Smooth muscle cell (in vitro differentiated cells): ENCODE results near the gene CYP26B1. TPM values are rescaled to one million over a fixed set of nuclear protein-coding genes. Genes with fewer than 3 reads are reported as not detected.

Source experiments
- DNase-seq: peaks from one replicate; lab custom pipeline; 2025; ENCODE audit not compliant: unreplicated experiment; lab: John Stamatoyannopoulos, UW
- H2AFZ ChIP-seq: fragments of 200-600 bp; sonication (generic); 2 replicates; pipeline ENCODE4 v1.6.0; 2016; ENCODE audit warnings: antibody characterized with exemption, low read depth, mild to moderate bottlenecking
- H3F3A ChIP-seq: fragments of 200-600 bp; sonication (generic); 2 replicates; pipeline ENCODE4 v1.6.0; 2017; ENCODE audit warnings: antibody characterized with exemption, low read depth
- H3K27ac ChIP-seq: fragments of 200-600 bp; sonication (generic); 2 replicates; pipeline ENCODE4 v1.5.1; 2016; ENCODE audit warnings: low read depth, mild to moderate bottlenecking
- H3K27me3 ChIP-seq: fragments of 200-600 bp; sonication (generic); 2 replicates; pipeline ENCODE4 v1.6.1; 2016; ENCODE audit warnings: low read depth, mild to moderate bottlenecking
- H3K36me3 ChIP-seq: fragments of 200-600 bp; sonication (generic); 2 replicates; pipeline ENCODE4 v1.5.1; 2016; ENCODE audit warnings: low read depth
- H3K4me1 ChIP-seq: fragments of 200-600 bp; sonication (generic); 2 replicates; pipeline ENCODE4 v1.5.1; 2016; ENCODE audit warnings: low read depth
- H3K4me2 ChIP-seq: fragments of 200-600 bp; sonication (generic); 2 replicates; pipeline ENCODE4 v1.6.0; 2016; ENCODE audit warnings: mild to moderate bottlenecking
- H3K4me3 ChIP-seq: fragments of 200-600 bp; sonication (generic); 2 replicates; pipeline ENCODE4 v1.5.1; 2016; ENCODE audit warnings: mild to moderate bottlenecking
- H3K79me2 ChIP-seq: fragments of 200-600 bp; sonication (generic); 2 replicates; pipeline ENCODE4 v1.6.0; 2016; ENCODE audit warnings: low read depth, mild to moderate bottlenecking
- H3K9ac ChIP-seq: fragments of 200-600 bp; sonication (generic); 2 replicates; pipeline ENCODE4 v1.6.0; 2016; ENCODE audit warnings: low read depth
- H3K9me3 ChIP-seq: fragments of 200-600 bp; sonication (generic); replicated peaks from 2 replicates; pipeline ENCODE4 v1.5.1; 2016; ENCODE audit warnings: low read depth
- H4K20me1 ChIP-seq: fragments of 200-600 bp; sonication (generic); 2 replicates; pipeline ENCODE4 v1.6.0; 2016; ENCODE audit warnings: low read depth
- WGBS: methylation state at CpG from one replicate; pipeline ENCODE4 v1.1.7; 2016; ENCODE audit warnings: low lambda C conversion rate; 5-methylcytosine and 5-hydroxymethylcytosine counted together
- polyA plus RNA-seq: library from polyadenylated mRNA; unstranded; fragments of >200 nt; fragmentation: Nextera tagmentation; extraction: Ambion mirVana; gene quantifications from 2 replicates; pipeline ENCODE4 v1.2.1, GENCODE V29; 2016
- total RNA-seq: library from RNA; depleted of rRNA; stranded (reverse); fragments of >200 nt; gene quantifications from 2 replicates; pipeline ENCODE4 v1.2.3, GENCODE V29; 2014
- TF ChIP-seq, protein P1 (sequence below): fragments of 200-600 bp; sonication (generic); IDR thresholded peaks from 2 replicates; pipeline ENCODE4 v1.5.1; 2017; ENCODE audit warnings: borderline replicate concordance, mild to moderate bottlenecking, antibody characterized with exemption; ENCODE audit not compliant: insufficient read depth, poor library complexity, severe bottlenecking

The CYP26B1 gene
- total and polyA plus RNA-seq, 2 experiments from 2014 or later, result 0.48 to 1.1 TPM

GRCh38 chr2:72082887-72083286 lies 64.8 kb downstream of the CYP26B1 start:
- no peaks in the 10 kb centered on the region for H3K4me1 ChIP-seq
- TF ChIP-seq, protein P1, sequence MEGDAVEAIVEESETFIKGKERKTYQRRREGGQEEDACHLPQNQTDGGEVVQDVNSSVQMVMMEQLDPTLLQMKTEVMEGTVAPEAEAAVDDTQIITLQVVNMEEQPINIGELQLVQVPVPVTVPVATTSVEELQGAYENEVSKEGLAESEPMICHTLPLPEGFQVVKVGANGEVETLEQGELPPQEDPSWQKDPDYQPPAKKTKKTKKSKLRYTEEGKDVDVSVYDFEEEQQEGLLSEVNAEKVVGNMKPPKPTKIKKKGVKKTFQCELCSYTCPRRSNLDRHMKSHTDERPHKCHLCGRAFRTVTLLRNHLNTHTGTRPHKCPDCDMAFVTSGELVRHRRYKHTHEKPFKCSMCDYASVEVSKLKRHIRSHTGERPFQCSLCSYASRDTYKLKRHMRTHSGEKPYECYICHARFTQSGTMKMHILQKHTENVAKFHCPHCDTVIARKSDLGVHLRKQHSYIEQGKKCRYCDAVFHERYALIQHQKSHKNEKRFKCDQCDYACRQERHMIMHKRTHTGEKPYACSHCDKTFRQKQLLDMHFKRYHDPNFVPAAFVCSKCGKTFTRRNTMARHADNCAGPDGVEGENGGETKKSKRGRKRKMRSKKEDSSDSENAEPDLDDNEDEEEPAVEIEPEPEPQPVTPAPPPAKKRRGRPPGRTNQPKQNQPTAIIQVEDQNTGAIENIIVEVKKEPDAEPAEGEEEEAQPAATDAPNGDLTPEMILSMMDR, result no peak

DNA sequence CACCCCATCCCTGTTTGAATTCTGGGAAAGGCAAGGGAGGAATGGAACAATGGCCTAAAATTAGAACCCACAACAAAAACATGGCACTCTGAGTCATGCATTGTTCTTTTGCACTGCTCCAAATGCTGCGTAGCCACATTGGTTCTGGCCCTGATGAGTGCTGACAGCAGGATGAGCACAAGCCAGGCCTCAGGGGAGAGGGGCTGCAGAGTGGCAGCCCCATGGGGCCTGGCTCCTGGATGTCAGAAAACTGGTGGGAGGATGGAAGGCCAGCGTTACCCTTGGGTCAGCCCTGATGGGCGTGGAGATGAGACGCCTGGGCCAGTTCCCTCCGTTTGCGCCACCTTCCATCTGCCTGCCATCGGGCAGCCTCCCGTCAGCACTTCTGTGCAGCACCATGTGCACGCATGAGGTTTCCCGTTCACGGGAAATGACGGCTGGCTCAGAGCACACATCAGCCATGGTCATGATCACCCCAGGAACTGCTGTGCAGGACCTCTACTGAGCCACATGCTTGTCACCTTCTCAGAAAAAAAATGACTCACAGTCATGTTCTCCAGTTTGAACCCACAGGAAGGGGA lies 65.6 kb downstream of the CYP26B1 start:
- H3K27ac ChIP-seq, result no peak overlapping the region
- TF ChIP-seq, protein P1, result no peak
- no peak overlapping the region for H3K4me2 ChIP-seq
- no peak overlapping the region for H3K9ac ChIP-seq
- H3K9me3 ChIP-seq, result no peaks in the 10 kb centered on the region
- DNase-seq, result no peak
- no peak overlapping the region for H2AFZ ChIP-seq
- no peaks in the 10 kb centered on the region for H3K36me3 ChIP-seq
- no peaks in the 10 kb centered on the region for H4K20me1 ChIP-seq
- WGBS, result 92% methylated on average over 12 of the region's 12 CpGs
- no peaks in the 10 kb centered on the region for H3K79me2 ChIP-seq
- no peaks in the 10 kb centered on the region for H3F3A ChIP-seq
- H3K27me3 ChIP-seq, result no peaks in the 10 kb centered on the region
- no peak overlapping the region for H3K4me3 ChIP-seq
- H3K4me1 ChIP-seq, result no peaks in the 10 kb centered on the region

More at GRCh38 chr2:72082887-72083286, 64.8 kb downstream of the CYP26B1 start:
- no peaks in the 10 kb centered on the region for H3K27me3 ChIP-seq
- no peaks in the 10 kb centered on the region for H3K9me3 ChIP-seq
- DNase-seq, result no peak
- WGBS, result 95% methylated on average over 17 of the region's 17 CpGs
- H2AFZ ChIP-seq, result no peak overlapping the region
- no peak overlapping the region for H3K27ac ChIP-seq
- no peak overlapping the region for H3K4me2 ChIP-seq
- H3F3A ChIP-seq, result no peaks in the 10 kb centered on the region
- H3K4me3 ChIP-seq, result no peak overlapping the region
- no peaks in the 10 kb centered on the region for H3K79me2 ChIP-seq
- no peak overlapping the region for H3K9ac ChIP-seq
- no peaks in the 10 kb centered on the region for H3K36me3 ChIP-seq
- no peaks in the 10 kb centered on the region for H4K20me1 ChIP-seq

DNA sequence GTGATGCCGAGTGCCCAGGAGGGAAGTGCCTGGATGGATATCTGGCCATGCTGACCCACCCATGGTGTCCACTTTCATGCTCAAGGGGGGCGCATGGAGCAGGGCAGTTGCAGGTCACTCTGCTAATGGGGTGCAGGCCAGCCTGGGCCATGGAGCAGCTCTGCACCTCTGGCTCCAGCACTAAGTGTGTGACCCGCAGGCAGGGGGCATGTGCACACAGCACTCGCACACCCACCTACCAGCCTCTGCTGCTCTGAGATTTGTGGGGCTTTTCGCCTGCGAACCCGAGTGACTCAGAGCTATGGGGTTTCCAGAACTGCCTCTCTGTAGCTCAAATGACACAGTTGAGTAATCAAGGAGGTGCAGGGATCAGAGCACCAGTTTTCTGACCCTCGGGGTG lies 66.2 kb downstream of the CYP26B1 start:
- H3K79me2 ChIP-seq, result no peaks in the 10 kb centered on the region
- H4K20me1 ChIP-seq, result no peaks in the 10 kb centered on the region
- no peak overlapping the region for H3K9ac ChIP-seq
- no peaks in the 10 kb centered on the region for H3K27me3 ChIP-seq
- H3K4me2 ChIP-seq, result no peak overlapping the region
- TF ChIP-seq, protein P1, result no peak
- H2AFZ ChIP-seq, result no peak overlapping the region
- no peak for DNase-seq
- H3F3A ChIP-seq, result no peaks in the 10 kb centered on the region
- no peaks in the 10 kb centered on the region for H3K36me3 ChIP-seq
- H3K4me1 ChIP-seq, result no peaks in the 10 kb centered on the region
- H3K4me3 ChIP-seq, result no peak overlapping the region
- 74% methylated on average over 8 of the region's 8 CpGs for WGBS
- H3K9me3 ChIP-seq, result no peaks in the 10 kb centered on the region
- H3K27ac ChIP-seq, result no peak overlapping the region
